ENCODE data around the gene NKG7.

Gene NKG7

DNA sequence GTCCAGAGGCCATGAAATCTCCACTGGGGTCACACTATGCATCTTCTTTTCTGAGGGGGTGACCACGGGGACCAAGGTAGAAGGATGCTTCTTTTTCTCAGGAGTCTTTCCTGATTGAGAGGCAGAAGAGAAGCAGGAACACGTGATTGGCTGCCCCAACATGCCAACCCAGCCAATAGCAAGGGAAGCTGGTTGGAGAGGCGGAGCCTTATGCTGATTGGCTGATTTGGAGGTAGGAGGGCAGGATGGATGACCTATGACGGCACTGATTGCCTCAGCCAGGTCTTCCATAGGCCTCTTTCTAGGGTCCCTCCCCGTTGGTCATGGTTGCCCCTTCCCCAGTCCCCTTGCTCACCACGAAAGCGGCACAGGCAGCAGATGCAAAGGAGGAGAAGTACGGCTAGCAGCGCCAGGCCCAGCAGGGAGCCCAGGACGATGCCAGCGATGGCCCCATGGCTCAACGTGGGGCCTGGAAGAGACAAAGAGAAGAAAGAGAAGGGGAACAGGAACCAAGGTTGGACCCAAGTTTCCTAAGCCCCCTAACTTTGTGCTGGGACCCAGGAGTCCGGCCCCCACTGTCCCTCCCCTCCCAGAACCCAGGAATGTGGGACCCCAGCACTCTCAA is 38.5 kb downstream of the NKG7 start:
- no peak for DNase-seq

DNA sequence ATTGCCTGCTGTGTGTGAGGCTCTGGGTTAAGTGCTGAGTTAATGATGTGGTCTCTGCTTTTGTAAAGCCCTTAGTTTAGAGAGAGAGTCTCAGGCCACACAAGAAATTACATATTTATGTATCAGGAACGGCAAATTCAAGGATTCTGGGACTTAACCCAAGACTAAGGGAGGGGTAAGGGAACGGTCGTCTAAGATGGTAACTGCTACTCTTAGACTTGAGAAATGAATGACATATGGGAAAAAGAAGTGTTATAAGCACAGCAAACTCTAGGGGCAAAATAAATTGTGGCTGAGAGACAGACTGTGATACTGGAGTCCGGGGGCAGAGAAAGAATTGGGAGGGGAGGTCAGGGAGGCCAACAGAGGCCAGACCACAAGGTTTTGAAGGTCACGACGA is 40.7 kb downstream of the NKG7 start:
- no peak for DNase-seq

DNA sequence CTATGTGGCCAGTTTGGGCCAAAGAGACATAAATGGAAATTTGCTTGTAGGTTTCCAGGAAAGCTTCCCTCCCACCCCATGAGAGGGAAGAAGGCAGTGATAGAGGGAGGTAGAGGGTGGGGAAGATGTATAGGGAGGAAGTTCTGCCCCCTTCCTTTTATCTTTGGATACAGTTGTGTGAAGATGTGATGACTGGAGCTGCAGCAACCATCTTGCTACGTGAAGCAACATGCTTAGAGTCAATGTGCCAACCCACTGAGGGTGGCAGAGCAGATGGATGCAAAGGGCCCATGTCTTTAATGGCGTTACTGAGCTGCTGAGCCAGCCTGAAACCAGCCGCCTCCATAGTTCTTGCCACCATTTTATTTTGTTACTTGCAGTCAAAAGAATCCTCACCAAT is 41.3 kb downstream of the NKG7 start:
- DNase-seq, result no peak

DNA sequence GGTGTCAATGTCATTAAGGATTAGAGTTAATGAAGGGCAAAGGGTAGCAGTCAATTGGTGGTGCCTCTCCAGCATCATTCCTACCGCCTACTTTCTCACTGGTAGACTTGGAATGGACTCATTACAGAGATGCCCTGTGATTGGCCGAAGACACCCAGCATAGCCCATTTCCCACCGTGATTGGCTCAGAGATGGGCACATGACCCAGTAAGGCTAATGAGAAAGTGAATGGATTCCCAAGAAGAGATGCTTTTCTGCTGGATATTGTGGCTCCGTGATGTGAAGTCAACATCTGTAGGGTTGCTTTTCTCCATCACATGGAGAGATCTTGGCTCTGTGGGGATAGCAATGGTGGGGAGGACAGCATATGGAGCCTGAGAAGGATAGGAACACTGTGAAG is 42.1 kb downstream of the NKG7 start:
- no peak for DNase-seq

DNA sequence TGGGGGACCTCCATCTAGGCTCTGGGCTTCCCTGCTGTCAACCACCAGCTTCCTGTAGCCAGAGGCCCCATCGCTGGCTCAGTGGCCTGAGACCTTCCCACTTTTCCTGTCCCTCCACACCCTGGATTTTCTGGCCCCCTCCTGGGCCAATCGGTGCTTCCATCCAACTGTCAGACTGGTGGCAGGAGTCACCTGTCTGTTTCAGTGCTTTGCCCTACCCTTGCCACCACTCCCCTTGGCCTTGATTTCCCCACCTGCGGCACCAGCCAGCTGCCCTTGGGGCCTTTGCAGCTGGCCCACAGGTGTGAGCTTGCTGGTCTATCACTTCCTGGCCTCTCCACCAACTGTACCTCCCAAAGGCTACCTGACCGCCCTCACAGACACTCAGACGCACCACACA is 43.0 kb downstream of the NKG7 start:
- DNase-seq, result no peak

DNA sequence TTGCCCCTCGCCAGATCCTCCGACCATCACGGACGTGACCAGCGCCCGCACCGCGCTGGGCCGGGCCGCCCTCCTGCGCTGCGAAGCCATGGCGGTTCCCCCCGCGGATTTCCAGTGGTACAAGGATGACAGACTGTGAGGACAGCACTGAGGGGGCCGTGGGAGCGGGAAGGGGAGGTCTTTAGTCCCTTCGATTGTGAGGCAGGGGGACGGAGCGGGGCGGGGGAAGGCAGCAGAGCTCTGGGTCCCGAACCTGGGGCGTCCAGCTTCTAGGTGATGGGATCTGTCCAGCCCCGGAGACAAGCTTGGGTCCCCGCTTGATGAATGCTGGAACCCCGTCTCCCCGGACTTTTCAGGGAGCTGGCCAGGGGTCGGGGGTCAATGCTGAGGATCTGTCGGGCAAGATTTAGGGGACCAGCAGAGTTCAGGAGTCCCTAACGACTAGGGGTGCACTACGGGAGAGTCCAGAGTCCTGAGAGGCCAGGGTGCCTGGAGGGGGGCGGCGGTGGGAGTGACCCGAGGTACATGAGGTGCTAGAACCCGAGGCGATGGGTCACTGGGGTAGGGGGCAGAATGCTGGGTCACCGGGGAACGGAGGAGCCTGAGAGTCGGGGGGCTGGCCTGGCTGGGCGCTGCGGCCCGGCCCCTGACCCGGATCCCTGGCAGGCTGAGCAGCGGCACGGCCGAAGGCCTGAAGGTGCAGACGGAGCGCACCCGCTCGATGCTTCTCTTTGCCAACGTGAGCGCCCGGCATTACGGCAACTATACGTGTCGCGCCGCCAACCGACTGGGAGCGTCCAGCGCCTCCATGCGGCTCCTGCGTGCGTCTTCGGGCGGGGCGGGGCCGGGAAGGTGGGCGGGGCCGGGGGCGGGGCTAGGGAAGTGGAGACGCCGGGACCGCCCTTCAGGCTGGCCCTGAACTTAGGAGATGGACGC is 45.1 kb downstream of the NKG7 start:
- DNase-seq, result peak; percentile 27

DNA sequence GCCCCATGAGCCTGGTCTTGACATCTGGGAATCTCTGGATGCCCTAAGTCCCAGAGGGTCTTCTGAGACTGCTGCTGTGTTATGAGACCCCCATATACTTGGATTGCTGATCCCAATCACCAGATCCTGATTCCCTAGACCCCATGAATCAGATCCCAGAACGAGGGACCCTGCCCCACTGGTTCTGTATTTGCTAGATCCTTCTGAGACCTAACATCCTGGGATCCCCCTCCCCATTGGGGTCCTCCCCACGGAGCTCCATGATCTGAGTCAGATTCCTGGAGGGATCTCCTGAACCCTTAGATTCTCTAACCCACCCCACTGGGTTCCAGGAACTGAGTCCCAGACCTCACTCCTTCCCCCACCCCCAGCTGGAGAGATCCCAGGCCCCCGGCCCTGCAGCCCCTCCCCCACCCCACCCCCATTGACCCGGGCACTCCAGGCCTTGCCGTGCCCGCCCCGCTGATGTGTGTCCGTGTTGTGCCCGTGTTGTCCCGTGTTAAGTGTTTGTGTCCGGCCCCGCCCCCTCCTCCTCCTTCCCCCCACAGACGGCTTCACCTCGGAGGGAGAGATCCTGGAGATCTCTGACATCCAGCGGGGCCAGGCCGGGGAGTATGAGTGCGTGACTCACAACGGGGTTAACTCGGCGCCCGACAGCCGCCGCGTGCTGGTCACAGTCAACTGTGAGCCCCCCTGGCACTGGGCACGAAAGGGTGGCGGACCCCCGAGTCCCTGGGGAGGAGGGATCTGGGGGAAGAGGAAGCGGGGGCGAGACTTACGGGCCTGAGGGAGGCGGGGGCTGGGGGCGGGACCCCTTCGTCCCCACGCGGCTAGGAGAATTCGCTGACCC is 46.0 kb downstream of the NKG7 start:
- DNase-seq, result no peak

DNA sequence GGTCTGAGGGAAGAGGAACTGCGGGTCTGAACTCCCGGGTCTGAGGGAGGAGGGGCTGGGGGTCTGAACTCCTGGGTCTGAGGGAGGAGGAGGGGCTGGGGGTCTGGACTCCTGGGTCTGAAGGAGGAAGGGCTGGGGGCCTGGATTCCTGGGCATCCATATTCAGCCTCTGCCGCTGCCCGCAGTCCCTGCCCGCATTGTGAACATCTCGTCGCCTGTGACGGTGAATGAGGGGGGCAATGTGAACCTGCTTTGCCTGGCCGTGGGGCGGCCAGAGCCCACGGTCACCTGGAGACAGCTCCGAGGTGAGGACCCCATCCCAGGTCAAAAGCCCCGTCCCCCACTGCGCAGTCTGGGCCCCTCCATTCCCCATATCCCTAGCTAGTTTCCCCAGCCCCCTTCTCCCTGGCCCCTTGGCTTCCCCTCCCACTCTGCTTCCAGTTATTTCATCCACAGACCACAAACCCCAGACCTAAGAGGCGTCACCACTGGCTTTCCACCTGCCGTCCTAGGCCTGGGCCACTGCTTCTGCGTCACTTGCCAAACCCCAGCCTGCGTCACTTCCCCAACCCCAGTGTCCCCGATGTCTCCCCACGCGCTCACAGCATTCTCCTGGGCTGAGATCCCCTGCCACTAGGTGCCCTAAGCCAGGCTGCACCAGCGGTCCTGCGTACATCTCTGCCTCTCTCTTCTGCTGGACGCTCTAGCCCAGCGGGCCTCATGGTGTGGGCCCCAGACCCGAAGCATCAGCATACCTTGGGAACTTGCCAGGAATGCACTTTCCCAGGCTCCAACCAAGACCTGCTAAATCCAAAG is 47.1 kb downstream of the NKG7 start:
- no peak for DNase-seq

DNA sequence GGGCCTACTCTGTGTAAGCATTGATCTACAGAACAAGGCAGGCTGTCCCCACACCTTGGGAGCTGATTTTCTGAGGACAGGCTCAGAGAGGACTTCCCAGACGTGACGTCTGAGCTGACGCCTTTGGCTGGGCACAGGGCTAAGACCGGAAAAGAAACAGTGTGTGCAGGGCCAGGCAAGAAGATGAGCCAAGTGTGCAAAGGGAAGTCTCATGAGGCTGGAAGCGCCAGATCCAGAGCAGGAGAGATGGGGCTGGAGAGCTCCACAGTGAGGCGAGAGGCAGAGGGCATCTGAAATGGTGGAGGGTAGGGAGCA is 48.3 kb downstream of the NKG7 start:
- no peak for DNase-seq

DNA sequence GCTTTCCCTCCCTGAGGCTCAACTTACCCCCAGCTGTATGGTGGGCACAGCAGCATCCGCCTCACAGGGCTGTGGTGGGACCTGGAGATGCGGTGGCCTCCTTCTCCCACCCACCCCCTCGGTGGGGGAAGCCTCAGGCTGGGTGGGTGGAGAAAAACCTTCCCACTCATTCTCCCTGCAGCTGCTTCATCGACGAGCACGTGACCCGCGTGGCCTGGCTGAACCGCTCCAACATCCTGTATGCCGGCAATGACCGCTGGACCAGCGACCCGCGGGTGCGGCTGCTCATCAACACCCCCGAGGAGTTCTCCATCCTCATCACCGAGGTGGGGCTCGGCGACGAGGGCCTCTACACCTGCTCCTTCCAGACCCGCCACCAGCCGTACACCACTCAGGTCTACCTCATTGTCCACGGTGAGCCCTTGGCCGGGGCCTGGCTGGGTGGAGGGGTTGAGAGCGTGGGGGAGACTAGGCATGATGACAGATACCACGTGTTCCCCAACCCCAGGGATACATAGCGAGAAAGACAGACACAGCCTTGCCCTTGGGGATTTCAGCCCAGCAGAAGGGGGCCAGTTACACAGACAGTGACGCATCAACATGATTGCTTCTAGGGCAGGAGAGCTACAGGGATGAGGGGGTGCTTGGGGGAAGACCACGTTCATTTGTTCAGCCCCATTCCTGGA is 48.8 kb downstream of the NKG7 start:
- no peak for DNase-seq

DNA sequence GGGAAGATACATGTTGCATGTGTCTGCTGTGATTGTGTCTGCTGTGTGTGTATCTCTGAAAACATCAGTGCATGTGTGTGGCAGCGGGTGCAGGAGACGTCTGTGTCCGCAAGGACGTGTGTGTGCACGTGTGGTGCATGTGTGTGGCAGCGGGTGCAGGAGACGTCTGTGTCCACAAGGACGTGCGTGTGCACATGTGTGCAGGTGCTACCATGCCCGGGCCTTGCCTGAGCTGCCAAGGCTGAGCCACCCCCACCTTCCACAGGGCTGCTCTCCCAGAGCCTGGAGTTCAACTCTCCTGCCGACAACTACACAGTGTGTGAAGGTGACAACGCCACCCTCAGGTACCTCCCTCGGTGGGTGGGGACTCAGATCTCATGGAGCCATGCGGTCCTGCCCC is 50.7 kb downstream of the NKG7 start:
- no peak for DNase-seq
